WI38 (cell line): Measurements from ENCODE around the gene CLDN2.

ENCODE experiments used
- H3K4me3 ChIP-seq: 2 replicates; pipeline ENCODE4 v1.5.1; 2011; ENCODE audit warnings: low read depth, mild to moderate bottlenecking, control low read depth, low read length
- CTCF ChIP-seq: IDR thresholded peaks from 2 replicates; pipeline ENCODE4 v1.5.1; 2012; ENCODE audit warnings: low read depth, mild to moderate bottlenecking, control low read depth, low read length

Gene CLDN2

GRCh38 chrX:106932960-106933537, 12.8 kb downstream of the CLDN2 start:
- no peak overlapping the region for H3K4me3 ChIP-seq
- no peak for TF ChIP-seq CTCF

DNA sequence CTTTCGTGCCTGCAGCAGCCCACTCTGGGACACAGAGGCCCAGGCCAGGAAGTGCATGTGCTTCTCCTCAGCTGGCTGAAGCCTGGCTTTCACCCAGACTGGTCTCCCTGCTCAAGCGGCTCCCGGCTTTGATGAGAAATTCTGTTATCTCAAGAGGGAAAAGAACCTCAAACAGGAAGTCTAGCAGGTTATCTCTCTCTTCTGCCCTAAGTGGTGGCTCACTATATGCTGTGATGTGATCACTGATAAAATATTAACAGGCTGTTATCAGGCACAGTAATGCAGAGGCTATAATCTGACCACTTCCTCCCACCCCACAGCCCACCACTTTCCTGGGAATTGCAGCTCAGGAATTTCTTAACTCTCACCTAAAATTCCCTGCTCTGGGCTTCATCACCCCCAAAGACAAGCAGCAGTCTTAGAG, 13.3 kb downstream of the CLDN2 start:
- no peak overlapping the region for H3K4me3 ChIP-seq
- TF ChIP-seq CTCF = no peak

DNA sequence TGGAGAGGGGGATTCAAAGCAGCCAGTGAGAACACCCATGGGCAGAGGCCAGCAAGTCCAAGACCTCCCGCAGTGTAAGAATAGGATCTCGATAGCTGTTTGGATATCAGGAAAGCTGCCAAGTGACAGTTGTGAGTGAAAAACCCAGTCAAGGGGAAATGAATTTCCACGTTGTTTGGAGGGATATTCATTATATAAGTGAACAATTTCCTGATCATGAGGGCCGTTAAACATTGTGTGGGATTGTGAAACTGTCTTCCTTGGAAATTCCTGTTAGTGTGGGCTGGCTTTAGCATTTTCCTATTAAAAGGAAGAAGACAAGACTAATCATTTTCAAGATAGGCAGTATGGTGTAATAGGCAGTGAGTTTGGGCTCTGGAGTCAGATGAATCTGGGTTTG, 15.0 kb downstream of the CLDN2 start:
- TF ChIP-seq CTCF = no peak

DNA sequence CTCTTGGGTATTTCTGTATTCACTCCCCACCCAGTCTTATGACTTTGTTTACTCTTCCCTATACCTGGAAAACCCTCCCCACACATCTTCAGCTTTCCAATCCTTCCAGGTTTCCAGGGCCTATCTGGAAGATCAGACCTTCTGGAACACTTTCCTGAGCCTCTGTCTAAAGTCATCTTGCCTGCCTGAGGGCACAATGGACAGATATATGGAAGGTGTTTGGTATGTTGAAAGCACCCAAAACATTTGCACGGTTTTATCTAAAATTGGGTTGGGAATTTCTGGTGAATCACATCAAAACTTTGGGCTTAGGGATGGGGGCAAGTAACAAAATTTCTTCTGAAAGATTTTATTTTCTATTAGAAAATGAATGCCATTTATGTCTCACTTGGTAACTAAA, 16.0 kb downstream of the CLDN2 start:
- no peak for TF ChIP-seq CTCF

More for the DNA sequence above, 15.0 kb downstream of the CLDN2 start:
- no peak overlapping the region for H3K4me3 ChIP-seq

GRCh38 chrX:106939566-106939965, 19.4 kb downstream of the CLDN2 start:
- TF ChIP-seq CTCF = no peak
- H3K4me3 ChIP-seq = no peak overlapping the region

More for the DNA sequence above, 16.0 kb downstream of the CLDN2 start:
- no peak overlapping the region for H3K4me3 ChIP-seq

DNA sequence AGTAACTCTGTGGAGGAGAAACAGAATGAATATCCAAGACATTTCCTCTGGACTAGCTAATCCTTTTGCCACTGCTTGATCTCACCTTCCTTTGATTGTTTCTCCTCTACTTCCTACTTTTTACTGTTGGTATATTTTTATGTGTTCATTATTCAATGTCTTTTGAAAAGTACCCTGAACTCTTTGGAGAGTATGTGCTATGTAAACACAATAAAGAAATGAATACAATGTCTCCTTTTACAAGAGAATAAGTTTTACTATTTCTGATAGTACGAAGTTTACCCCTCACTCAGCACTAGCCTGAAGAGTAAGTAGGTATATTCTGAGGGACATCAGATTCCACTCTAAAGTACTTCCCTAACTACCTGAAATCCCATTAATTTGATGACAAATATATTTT, 19.9 kb downstream of the CLDN2 start:
- no peak overlapping the region for H3K4me3 ChIP-seq
- TF ChIP-seq CTCF = no peak

DNA sequence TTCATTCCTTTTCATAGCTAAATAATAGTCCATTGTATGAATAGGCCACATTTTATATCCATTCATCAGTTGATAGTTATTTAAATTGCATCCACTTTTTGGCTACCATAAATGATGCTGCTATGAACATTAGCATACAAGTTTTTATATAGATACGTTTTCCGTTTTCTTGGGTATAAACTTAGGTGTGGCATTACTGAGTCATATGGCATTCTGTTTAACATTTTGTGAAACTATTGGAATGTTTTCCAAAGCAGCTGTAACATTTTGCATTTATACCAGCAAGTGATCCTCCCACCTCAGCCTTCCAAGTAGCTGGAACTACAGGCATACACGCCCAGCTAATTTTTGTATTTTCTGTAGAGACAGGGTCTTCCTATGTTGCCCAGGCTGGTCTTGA, 26.3 kb downstream of the CLDN2 start:
- no peak for TF ChIP-seq CTCF

More for the DNA sequence above, 26.3 kb downstream of the CLDN2 start:
- no peak overlapping the region for H3K4me3 ChIP-seq
